NCI-H526 (cell line): ENCODE data around the gene AGPS.
A peak's percentile ranks its signal among the peaks of the same experiment; 100 is the strongest.
"Not testable (repeated sequence)": the region's sequence is repeated elsewhere in the genome, so short reads cannot be mapped to it uniquely, and the experiment has no call there.

Source experiments
- DNase-seq, 2 experiments: peaks; one replicate each; lab custom pipeline; 2025; lab: John Stamatoyannopoulos, UW

The AGPS gene

DNA sequence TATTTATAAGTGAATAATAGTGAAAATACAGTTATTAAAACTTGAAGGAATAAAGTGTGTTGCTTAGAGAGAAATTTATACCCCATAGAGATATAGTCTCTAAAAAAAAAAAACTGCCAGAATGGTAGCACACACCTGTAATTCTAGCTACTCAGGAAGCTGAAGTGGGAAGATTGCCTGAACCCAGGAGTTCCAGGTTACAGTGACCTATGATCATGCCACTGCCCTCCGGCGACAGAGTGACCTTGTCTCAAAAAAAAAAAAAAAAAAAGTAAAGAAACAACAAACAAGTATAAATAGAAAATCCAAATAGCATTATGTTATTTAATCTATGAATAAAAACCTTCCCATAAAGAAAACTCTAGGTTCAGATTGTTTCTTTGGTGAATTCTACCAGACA, 7.4 kb upstream of the AGPS start:
- DNase-seq: no peak

DNA sequence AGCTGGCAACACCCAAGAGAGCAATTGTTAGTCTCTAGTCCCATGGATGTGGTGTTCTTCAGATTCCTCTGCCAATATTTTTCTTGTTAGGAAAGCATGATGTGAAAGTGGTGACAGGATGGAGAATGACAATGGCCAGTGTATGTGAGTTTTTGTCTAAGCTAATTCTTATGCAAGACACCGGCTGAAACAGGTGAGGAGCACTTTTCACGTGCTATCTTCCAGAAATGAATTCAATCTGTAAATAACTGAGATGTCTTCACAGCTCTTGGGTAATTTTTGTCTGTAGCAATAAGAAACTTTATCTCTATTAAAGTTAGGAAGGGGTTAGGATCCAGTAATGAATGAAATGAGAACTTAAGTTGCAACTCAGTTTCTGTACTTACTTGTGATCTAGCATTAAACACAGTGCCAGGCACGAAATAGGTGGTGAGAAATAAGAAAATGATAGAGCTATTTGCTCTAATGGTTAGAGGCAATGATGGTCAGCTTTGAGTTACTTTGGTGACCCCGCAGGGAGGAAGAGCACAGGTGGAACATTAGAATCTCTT, 676 bp upstream of the AGPS start:
- DNase-seq: no peak

DNA sequence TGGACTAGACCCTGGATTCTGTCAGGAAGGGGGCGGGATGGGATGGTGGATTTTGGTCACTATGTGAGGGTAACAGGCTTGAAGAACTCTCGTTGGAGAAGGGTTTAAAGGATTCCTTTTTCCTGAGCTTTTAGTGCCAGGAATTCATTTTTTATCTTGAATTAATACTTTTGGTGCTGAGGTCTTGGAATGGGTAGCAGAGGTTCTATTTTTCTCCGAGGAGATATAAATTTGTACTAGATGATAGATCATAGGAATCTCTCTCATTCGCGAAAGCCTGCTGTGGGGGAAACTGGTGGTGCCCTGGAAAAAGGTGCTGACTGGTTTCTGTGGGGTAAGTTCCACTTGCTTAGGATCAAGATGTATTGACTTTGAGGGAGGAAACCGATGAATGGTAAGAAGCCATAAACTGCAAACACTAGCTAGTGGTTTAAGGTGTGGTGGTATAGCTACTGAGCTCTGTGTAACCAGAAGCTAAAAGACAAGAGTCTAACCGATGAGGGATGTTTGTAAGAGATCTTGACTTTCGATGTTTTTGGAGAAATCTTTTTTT, 706 bp downstream of the AGPS start:
- DNase-seq: peak; percentile 13 to 35

DNA sequence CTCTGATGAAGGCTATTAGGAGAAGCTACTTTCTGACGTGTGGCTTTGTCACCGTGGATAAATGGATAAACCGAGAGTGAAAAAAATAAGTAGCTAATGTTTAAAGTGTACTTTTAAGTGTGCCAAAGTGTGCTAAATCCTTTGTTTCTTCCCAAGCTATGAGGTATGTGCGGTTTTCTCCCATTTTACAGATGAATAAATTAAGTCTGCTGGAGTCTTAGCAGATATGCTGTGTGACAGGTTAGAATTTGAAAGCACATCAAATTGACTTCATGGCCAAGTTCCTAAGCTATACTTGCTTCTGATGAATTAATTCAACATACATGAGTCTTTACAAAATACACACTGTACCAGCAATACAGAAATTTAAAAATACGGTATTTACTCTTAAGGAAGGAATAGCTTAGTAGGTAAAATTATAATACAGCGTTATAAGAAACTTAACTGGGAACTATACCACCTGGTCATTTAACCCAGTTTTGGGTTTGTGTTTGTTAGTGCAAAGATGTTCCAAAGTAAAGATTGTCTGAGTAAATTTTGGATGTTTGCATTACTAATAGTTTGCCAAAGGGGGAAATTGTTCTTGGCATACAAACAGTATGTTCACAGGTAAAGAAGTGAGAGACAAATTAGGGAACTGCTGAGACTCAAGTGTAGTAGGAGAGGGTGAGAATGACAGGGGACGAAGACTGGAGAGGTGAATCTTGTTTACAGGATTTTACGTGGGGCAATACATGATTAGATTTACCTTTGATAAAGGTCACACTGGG, 1.4 kb downstream of the AGPS start:
- no peak for DNase-seq

DNA sequence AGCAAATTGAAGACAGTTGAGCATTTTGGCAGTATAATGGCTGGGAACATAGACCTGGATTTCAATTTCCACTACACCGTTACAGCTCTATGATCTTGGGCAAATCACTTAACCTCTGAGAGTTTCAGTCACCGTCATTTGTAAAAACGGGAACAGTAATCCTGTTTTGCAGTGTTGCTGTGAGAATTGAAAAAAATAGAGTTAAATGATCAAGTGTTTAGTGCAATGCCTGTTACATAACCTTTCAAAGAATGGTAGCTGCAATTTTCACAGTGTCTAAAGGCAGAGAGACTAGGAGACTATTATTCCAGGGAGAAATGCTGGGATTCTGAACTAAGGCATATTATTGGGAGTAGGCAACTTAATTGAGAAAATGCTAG, 2.0 kb downstream of the AGPS start:
- DNase-seq: no peak

DNA sequence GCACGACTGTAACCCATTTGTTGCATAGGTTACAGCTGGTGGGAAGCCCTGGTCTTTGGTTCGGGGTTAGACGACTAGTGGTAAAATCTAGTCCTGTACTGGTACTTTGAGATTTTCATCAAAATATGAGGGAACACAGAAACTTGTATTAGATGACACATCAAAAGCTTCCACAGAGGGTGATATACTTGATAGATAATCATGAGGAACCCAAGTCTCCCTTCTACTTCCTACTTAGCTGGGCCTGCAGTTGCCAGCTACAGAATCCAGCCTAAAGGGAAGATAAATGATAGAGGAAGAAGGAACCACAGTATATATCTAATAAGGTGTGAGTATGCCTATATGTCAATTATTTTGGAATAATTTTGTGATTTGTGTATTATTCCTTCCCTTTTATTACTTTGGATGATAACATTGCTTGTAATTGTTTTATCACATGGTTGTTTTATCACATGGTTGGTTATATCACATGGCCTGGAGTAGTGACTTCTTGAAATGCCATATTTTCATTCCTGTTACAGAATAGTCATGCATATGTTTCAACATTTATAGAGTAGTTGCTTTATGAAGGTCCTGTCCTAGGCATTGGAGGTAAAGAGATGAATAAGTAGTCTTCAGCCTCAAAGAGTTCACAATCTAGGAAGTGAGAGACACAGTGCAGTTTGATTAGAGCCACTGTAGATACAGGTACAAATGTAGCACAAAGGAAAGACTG, 2.9 kb downstream of the AGPS start:
- no peak for DNase-seq

DNA sequence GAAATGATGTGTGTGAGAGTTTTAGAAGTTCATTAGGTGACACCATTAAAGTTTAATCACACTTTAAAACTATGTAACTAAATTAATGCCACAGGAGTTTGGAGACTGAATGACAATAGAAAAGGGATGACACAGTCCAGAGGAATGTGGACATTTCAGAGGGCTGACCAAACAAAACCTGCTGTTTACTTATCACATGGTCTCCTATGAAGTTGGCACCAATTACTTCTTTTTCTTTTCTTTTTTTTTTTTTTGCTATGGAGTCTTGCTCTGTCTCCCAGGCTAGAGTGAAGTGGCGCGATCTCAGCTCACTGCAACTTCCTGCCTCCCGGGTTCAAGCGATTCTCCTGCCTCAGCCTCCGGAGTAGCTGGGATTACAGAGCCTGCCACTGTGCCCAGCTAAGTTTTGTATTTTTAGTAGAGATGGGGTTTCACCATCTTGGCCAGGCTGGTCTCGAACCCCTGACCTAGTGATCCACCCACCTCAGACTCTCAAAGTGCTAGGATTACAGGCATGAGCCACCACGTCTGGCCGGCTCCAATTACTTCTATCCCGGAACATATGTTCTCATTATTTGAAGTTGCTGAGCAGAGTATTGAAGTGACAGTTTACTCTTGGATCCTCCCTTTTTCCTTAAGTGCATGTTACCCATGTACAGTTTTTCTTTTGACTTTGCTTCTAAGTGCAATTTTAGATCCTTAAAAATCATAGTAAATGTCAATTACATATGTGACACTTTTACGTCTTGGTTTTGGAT, 4.3 kb downstream of the AGPS start:
- DNase-seq: no peak

DNA sequence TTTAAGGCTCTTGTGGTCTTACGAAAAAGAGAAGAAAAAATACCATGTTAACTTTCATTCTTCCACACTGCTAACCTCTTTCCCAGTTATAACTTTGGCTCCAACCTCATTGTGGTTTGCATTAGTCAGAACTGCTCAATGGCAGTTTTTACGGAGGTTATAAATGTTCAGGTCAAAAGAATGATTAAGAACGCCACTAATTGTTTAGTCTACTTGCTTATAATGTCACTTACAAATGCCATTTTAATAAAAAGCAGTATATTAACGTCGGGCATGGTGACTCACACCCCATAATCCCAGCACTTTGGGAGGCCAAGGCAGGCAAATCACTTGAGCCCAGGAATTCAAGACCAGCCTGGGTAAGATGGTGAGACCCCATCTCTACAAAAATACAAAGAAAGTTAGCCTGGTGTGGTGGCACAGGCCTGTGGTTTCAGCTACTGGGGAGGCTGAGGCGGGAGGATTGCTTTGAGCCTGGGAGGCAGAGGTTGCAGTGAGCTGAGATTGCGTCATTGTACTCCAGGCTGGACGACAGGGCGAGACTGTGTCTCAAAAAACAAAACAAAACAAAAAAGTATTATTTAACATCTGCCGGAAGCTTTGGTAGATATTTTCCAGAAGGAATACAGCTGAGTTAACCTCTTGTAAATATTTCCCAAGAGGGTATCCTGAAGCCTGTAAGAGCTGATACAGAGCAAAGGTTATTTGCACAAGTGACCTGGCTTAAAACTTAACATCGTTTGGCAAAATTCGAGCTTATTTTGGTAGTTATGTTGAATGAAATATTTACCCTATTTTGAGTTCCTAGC, 5.1 kb downstream of the AGPS start:
- DNase-seq: no peak

DNA sequence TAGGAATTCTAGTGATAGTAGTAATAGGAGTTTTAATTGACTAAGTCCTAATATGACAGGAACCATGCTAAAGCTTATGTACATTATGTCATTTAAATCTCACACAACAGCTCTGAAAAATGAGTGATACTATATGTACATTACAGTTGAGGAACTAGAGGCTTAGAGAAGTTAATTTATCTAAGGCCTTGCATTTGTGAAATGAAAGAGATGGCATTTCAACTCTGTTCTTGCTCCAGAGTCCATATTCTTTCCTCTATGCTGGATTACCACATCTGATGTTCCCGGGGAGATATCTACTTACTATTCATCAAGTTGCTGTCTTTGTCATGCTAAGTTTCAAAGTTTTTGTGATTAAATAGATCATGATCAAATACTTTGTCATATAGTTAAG, 5.7 kb downstream of the AGPS start:
- no peak for DNase-seq

DNA sequence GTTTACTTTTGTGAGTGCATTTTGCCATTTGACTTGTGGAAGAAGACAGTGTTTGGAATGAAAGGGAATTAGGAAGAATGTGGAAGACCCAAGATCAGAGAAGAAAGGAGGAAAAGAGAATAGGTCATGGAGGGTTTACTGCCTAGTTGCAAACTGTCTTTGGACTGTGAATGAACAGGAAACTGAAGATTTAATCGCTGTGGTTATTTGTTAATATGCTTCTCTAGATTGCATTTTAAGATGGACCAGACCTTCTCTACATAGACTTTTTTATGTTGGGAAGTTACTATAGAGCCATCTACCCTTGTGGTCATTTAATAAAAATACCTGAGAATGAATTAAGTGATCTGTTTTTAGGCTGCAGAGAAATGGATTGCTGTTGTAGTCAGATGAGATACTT, 6.2 kb downstream of the AGPS start:
- DNase-seq: no peak

GRCh38 chr2:177399376-177399775, 6.8 kb downstream of the AGPS start:
- DNase-seq: no peak

- DNase-seq: no peak
Observed at GRCh38 chr2:177400337-177400923, 7.9 kb downstream of the AGPS start.

GRCh38 chr2:177402096-177402495, 9.5 kb downstream of the AGPS start:
- DNase-seq: peak in 1 of 2 experiments; percentile 18

DNA sequence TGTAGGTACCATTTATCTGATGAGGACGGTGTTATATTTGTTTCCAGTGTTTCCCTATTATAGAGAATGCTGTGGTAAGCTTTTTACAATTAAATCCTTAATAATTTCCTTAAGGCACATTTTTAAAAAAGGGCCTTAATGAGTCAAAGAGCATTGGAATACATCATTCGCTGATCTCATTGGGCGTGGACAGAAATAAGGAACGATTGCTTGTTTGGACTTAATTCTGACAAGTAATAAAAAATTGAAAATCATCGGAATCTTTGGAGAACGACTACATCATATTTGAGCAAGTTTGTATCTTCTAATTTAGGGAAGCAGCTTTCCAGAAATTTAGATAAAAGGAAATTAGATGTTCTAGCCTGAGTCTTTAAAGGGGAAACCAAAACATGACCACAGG, 11.3 kb downstream of the AGPS start:
- no peak for DNase-seq

DNA sequence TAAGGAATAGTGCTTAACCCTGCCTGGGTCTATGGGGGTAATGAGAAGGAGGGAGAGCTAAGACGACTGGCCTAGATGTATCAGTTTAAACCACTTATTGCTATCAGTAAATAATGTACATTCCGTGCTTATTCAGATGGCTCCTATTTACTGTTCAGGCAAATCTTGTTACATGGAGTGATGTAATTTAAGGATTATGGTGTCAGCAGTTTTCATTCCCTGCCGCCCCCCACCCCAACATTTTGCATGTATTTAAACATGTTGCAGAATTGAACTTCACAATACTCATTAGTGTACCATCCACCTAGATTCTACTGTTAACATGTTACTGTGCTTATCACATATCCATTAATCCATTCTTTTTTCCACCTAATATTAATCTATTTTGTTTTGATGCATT, 11.7 kb downstream of the AGPS start:
- DNase-seq: no peak

DNA sequence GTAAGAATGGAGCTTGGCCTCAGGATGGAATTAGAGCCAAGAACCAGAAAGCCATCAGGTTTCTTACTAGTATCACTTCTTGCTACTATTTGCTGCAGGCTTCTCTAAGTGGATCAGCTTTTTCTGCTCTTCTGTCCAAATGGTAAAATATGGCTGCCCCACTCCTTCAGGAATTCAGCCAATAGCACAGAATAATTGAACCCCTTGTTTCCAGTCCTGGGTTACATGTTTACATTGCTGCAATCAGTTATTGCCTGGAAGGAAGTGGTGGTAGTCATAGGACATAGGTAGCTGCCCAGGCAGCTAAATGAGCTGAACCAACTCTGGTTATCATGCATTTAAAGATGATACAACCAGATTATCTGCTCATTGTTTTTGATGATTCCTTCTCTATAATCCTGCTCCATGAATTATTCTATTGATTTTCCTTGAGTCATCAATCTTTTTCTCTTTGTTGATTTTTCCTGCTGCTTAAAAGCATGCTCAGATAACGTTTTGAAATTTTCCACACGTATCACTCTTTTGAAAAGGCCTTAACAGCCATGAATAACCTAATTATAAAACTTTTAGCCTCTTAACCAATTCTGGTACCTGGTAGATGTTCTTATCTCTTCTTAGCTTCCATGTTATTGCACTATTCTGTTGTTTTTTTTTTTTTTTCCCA, 12.6 kb downstream of the AGPS start:
- no peak for DNase-seq

DNA sequence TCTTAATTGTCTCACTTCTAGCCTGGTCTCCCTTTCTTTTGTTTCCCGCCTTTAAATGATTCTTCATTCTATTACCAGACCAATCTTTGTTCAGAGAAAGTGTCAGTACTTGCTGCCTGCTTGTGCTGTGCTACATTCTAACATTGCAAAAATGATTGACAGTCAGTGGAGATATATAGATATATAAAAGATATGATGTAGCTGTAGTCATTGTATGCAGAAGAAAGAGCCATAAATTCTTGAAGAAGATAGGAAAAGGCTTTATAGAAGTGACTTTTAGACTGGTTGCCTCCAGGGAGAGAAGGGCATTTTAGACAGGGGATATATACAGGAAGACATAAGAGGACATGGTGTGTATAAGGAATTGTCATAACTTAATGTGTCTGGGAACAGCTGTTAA, 13.6 kb downstream of the AGPS start:
- DNase-seq: no peak

- no peak for DNase-seq
Observed at GRCh38 chr2:177407031-177407430, 14.5 kb downstream of the AGPS start.

DNA sequence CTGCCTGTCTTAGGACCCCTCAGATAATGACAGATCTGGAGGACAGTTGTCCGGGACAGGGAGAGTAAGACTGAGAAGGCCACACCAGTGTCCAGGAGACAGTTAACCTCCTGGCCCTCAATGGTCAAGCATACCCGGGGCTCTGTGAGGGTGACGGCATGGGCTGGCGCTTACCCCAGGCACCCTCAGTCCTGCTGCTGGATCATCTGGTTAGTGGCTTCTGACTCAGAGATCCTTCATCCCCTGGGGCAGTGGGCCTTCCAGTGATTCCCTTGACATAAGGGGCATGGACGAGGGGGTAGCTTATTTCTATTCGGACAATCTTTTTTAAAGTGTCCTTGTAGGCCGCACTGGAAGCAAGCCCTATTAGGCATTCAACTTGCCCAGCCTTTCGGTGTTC, 18.1 kb downstream of the AGPS start:
- not testable (repeated sequence) for DNase-seq

DNA sequence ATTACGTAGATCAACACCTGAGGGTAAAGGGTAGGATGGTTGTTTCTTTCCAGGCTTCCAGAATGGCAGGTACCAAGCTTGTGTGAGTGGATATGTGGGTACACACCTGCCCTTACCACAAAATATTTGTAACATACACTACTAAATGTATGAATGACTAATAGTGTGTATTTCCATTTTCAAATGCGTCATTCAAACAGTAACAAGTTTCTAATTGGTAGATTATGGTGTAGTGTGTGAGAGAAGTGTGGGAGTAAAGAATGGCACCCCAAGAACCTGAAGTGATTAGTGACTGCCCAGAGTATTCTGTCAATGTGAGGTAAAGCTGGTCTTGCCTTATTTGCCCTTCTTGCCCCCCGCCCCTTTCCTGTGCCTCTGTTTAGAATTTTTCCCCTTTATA, 21.1 kb downstream of the AGPS start:
- DNase-seq: no peak

GRCh38 chr2:177419274-177419673, 26.7 kb downstream of the AGPS start:
- no peak for DNase-seq
